Activated naive CD8-positive, alpha-beta T cell treated with anti-CD3 and anti-CD28 coated beads, Interleukin-2, amount 10 ng/mL, durations not matched to agents 7 days and 5 days (primary cell): ENCODE measurements around the gene ALCAM. TPM values are rescaled to one million over a fixed set of nuclear protein-coding genes. Genes with fewer than 3 reads are reported as not detected.
"Not testable (repeated sequence)": the region's sequence is repeated elsewhere in the genome, so short reads cannot be mapped to it uniquely, and the experiment has no call there.

ENCODE experiments used
- ATAC-seq: fragments of 150-1000 bp; cut with Tn5 transposase; one replicate; pipeline ENCODE4 v1.10.0; 2021; ENCODE audit warnings: low read depth, moderate library complexity
- POLR2A ChIA-PET: fragments of 350-600 bp; sonication (Branson Sonifier 250); formaldehyde crosslinking; loops from one replicate; lab custom pipeline; 2021; ENCODE audit warnings: antibody characterized with exemption; lab: Charles Lee
- DNase-seq: peaks from one replicate; pipeline ENCODE4 v3.0.0; 2021
- H3K27ac Mint-ChIP-seq: one replicate; pipeline ENCODE4 v1.8.0; 2022; ENCODE audit warnings: mild to moderate bottlenecking, mixed read lengths
- H3K27me3 Mint-ChIP-seq: one replicate; pipeline ENCODE4 v1.8.0; 2022; ENCODE audit warnings: mild to moderate bottlenecking, moderate library complexity, mixed read lengths
- H3K36me3 Mint-ChIP-seq: one replicate; pipeline ENCODE4 v1.8.0; 2021; ENCODE audit warnings: mild to moderate bottlenecking, mixed read lengths
- H3K4me1 Mint-ChIP-seq: one replicate; pipeline ENCODE4 v1.8.0; 2021; ENCODE audit warnings: mixed read lengths
- H3K4me3 Mint-ChIP-seq: one replicate; pipeline ENCODE4 v1.8.0; 2022; ENCODE audit warnings: mild to moderate bottlenecking, moderate library complexity, mixed read lengths
- H3K9me3 Mint-ChIP-seq: one replicate; pipeline ENCODE4 v1.8.0; 2021; ENCODE audit warnings: mixed read lengths
- total RNA-seq, 2 experiments: library from RNA; stranded (reverse); gene quantifications; one replicate each; pipeline ENCODE4 v1.2.3, GENCODE V29; 2021

The ALCAM gene
- total RNA-seq, 2 experiments from 2014 or later: 8.1 to 8.2 TPM

- H3K4me3 Mint-ChIP-seq: no peak overlapping the region
- H3K27me3 Mint-ChIP-seq: no peaks in the 10 kb centered on the region
- H3K4me1 Mint-ChIP-seq: no peaks in the 10 kb centered on the region
- H3K36me3 Mint-ChIP-seq: peaks cover 2% of the 10 kb centered on the region
- H3K9me3 Mint-ChIP-seq: no peaks in the 10 kb centered on the region
- no peak overlapping the region for H3K27ac Mint-ChIP-seq
- POLR2A ChIA-PET: no interaction called here
- no peak for DNase-seq
- no peak for ATAC-seq
These were observed 198.0 kb downstream of the ALCAM start for GRCh38 chr3:105564546-105565288.

- DNase-seq (no peak), ATAC-seq (no peak)
- POLR2A ChIA-PET: no interaction called here
- Mint-ChIP-seq H3K4me1 (no peaks in the 10 kb centered on the region), H3K9me3 (no peaks in the 10 kb centered on the region), H3K27ac (no peak overlapping the region), H3K36me3 (peaks cover 4% of the 10 kb centered on the region), H3K27me3 (no peaks in the 10 kb centered on the region), H3K4me3 (no peak overlapping the region)
These were observed 204.3 kb downstream of the ALCAM start for GRCh38 chr3:105571005-105571404.

GRCh38 chr3:105572501-105572900 is 205.8 kb downstream of the ALCAM start:
- Mint-ChIP-seq H3K4me3 (no peak overlapping the region), H3K4me1 (no peaks in the 10 kb centered on the region), H3K36me3 (peaks cover 4% of the 10 kb centered on the region), H3K9me3 (no peaks in the 10 kb centered on the region), H3K27me3 (no peaks in the 10 kb centered on the region), H3K27ac (no peak overlapping the region)
- DNase-seq (no peak), ATAC-seq (no peak)
- POLR2A ChIA-PET: no interaction called here

GRCh38 chr3:105579439-105579838 is 212.7 kb downstream of the ALCAM start:
- Mint-ChIP-seq H3K9me3 (no peaks in the 10 kb centered on the region), H3K27me3 (peaks cover 2% of the 10 kb centered on the region), H3K27ac (no peak overlapping the region), H3K4me3 (no peak overlapping the region), H3K36me3 (no peaks in the 10 kb centered on the region), H3K4me1 (no peaks in the 10 kb centered on the region)
- DNase-seq (no peak), ATAC-seq (no peak)
- POLR2A ChIA-PET: no interaction called here

GRCh38 chr3:105580296-105580965 is 213.7 kb downstream of the ALCAM start:
- Mint-ChIP-seq H3K27me3 (peaks cover 5% of the 10 kb centered on the region), H3K4me3 (no peak overlapping the region), H3K9me3 (no peaks in the 10 kb centered on the region), H3K4me1 (no peaks in the 10 kb centered on the region), H3K36me3 (no peaks in the 10 kb centered on the region), H3K27ac (no peak overlapping the region)
- POLR2A ChIA-PET: no interaction called here
- ATAC-seq (no peak), DNase-seq (no peak)

GRCh38 chr3:105582015-105582414 is 215.3 kb downstream of the ALCAM start:
- Mint-ChIP-seq H3K27ac (no peak overlapping the region), H3K27me3 (peaks cover 5% of the 10 kb centered on the region), H3K36me3 (no peaks in the 10 kb centered on the region), H3K4me1 (no peaks in the 10 kb centered on the region), H3K9me3 (no peaks in the 10 kb centered on the region), H3K4me3 (no peak overlapping the region)
- POLR2A ChIA-PET: no interaction called here
- no peak for ATAC-seq
- DNase-seq: no peak

- Mint-ChIP-seq H3K4me3 (no peak overlapping the region), H3K27me3 (peaks cover 5% of the 10 kb centered on the region), H3K36me3 (no peaks in the 10 kb centered on the region), H3K4me1 (no peaks in the 10 kb centered on the region), H3K27ac (no peak overlapping the region), H3K9me3 (no peaks in the 10 kb centered on the region)
- no peak for ATAC-seq
- POLR2A ChIA-PET: no interaction called here
- no peak for DNase-seq
These were observed 217.5 kb downstream of the ALCAM start for GRCh38 chr3:105584003-105584790.

GRCh38 chr3:105593315-105593714 is 226.6 kb downstream of the ALCAM start:
- H3K27ac Mint-ChIP-seq: no peak overlapping the region
- POLR2A ChIA-PET: no interaction called here
- ATAC-seq: no peak
- no peaks in the 10 kb centered on the region for H3K27me3 Mint-ChIP-seq
- no peaks in the 10 kb centered on the region for H3K4me1 Mint-ChIP-seq
- no peak overlapping the region for H3K4me3 Mint-ChIP-seq
- no peaks in the 10 kb centered on the region for H3K9me3 Mint-ChIP-seq
- DNase-seq: no peak
- H3K36me3 Mint-ChIP-seq: no peaks in the 10 kb centered on the region

- POLR2A ChIA-PET: no interaction called here
- no peaks in the 10 kb centered on the region for H3K36me3 Mint-ChIP-seq
- no peaks in the 10 kb centered on the region for H3K4me1 Mint-ChIP-seq
- no peak overlapping the region for H3K27ac Mint-ChIP-seq
- H3K9me3 Mint-ChIP-seq: no peaks in the 10 kb centered on the region
- ATAC-seq: no peak
- no peak for DNase-seq
- no peaks in the 10 kb centered on the region for H3K27me3 Mint-ChIP-seq
- no peak overlapping the region for H3K4me3 Mint-ChIP-seq
These were observed 227.5 kb downstream of the ALCAM start for GRCh38 chr3:105594219-105594618.

GRCh38 chr3:105598042-105598796 is 231.5 kb downstream of the ALCAM start:
- Mint-ChIP-seq H3K4me1 (no peaks in the 10 kb centered on the region), H3K9me3 (peaks cover 1% of the 10 kb centered on the region), H3K4me3 (no peak overlapping the region), H3K36me3 (no peaks in the 10 kb centered on the region), H3K27ac (no peak overlapping the region), H3K27me3 (peaks cover 2% of the 10 kb centered on the region)
- DNase-seq (no peak), ATAC-seq (no peak)
- POLR2A ChIA-PET: no interaction called here

- Mint-ChIP-seq H3K27me3 (peaks cover 2% of the 10 kb centered on the region), H3K36me3 (no peaks in the 10 kb centered on the region), H3K27ac (no peak overlapping the region), H3K4me1 (no peaks in the 10 kb centered on the region), H3K9me3 (peaks cover 1% of the 10 kb centered on the region), H3K4me3 (no peak overlapping the region)
- ATAC-seq: no peak
- POLR2A ChIA-PET: no interaction called here
- no peak for DNase-seq
These were observed 232.6 kb downstream of the ALCAM start for GRCh38 chr3:105599350-105599749.

GRCh38 chr3:105601756-105602155 is 235.0 kb downstream of the ALCAM start:
- H3K36me3 Mint-ChIP-seq, H3K27ac Mint-ChIP-seq, H3K4me3 Mint-ChIP-seq, ATAC-seq, H3K27me3 Mint-ChIP-seq, H3K4me1 Mint-ChIP-seq, POLR2A ChIA-PET, DNase-seq, H3K9me3 Mint-ChIP-seq: not testable (repeated sequence)

GRCh38 chr3:105602286-105602685 is 235.6 kb downstream of the ALCAM start:
- H3K9me3 Mint-ChIP-seq, POLR2A ChIA-PET, H3K27me3 Mint-ChIP-seq, H3K4me1 Mint-ChIP-seq, DNase-seq, ATAC-seq, H3K36me3 Mint-ChIP-seq, H3K27ac Mint-ChIP-seq, H3K4me3 Mint-ChIP-seq: not testable (repeated sequence)
